DMS 273 (cell line): ENCODE data around the gene MRPS34.

ENCODE experiments used
- DNase-seq: peaks from one replicate; lab custom pipeline; 2025; ENCODE audit not compliant: unreplicated experiment; lab: John Stamatoyannopoulos, UW

Gene MRPS34

GRCh38 chr16:1731603-1732002, 41.3 kb downstream of the MRPS34 start:
- DNase-seq, result no peak

- DNase-seq, result no peak
Observed at GRCh38 chr16:1731073-1731472, 41.9 kb downstream of the MRPS34 start.

- no peak for DNase-seq
Observed at GRCh38 chr16:1729445-1729844, 43.5 kb downstream of the MRPS34 start.

- DNase-seq, result no peak
Observed at GRCh38 chr16:1729026-1729425, 43.9 kb downstream of the MRPS34 start.

- no peak for DNase-seq
Observed at GRCh38 chr16:1727651-1728624, 45.0 kb downstream of the MRPS34 start.

GRCh38 chr16:1726661-1727502, 46.1 kb downstream of the MRPS34 start:
- DNase-seq, result no peak

- no peak for DNase-seq
Observed at GRCh38 chr16:1724491-1724890, 48.4 kb downstream of the MRPS34 start.

- peak; percentile 72 for DNase-seq
Observed at GRCh38 chr16:1723450-1724147, 49.3 kb downstream of the MRPS34 start.
